Measurements from ENCODE around the gene SFXN4. TPM values are rescaled to one million over a fixed set of nuclear protein-coding genes. Genes with fewer than 3 reads are reported as not detected.
A peak's percentile ranks its signal among the peaks of the same experiment; 100 is the strongest.
"Not testable (repeated sequence)": the region's sequence is repeated elsewhere in the genome, so short reads cannot be mapped to it uniquely, and the experiment has no call there.

Gene SFXN4
- total and polyA plus RNA-seq, 4 donors: 10.6 to 40.4 (median 22.0) TPM

- Histone ChIP-seq H3K27ac (ENCODE audit: low read depth in 1 of 2, low read length in 1 of 2) (no peak overlapping the region), H3K36me3 (ENCODE audit: control insufficient read depth in 4 of 4, insufficient read depth in 4 of 4, low read length in 4 of 4) (no peaks in the 10 kb centered on the region), H3K9me3 (ENCODE audit: control insufficient read depth in 4 of 4, insufficient read depth in 3 of 4, low read length in 3 of 4) (no peaks in the 10 kb centered on the region), H3K4me3 (no peak overlapping the region), H3K9ac (ENCODE audit: insufficient read depth in 1 of 2, low read length in 2 of 2) (no peak overlapping the region), H3K4me1 (ENCODE audit: control insufficient read depth in 5 of 5, insufficient read depth in 5 of 5, low read length in 5 of 5) (peaks cover 0 to 2% (median 0%) of the 10 kb centered on the region in 5 donors), H3K27me3 (ENCODE audit: control insufficient read depth in 3 of 3, insufficient read depth in 3 of 3, low read length in 2 of 3) (no peaks in the 10 kb centered on the region)
- DNase-seq (no peak), ATAC-seq (ENCODE audit: insufficient read depth, low FRiP score) (no peak)
- WGBS, 2 donors: 92 to 94% methylated on average over 4 of the region's 4 CpGs
- TF ChIP-seq, protein P1, sequence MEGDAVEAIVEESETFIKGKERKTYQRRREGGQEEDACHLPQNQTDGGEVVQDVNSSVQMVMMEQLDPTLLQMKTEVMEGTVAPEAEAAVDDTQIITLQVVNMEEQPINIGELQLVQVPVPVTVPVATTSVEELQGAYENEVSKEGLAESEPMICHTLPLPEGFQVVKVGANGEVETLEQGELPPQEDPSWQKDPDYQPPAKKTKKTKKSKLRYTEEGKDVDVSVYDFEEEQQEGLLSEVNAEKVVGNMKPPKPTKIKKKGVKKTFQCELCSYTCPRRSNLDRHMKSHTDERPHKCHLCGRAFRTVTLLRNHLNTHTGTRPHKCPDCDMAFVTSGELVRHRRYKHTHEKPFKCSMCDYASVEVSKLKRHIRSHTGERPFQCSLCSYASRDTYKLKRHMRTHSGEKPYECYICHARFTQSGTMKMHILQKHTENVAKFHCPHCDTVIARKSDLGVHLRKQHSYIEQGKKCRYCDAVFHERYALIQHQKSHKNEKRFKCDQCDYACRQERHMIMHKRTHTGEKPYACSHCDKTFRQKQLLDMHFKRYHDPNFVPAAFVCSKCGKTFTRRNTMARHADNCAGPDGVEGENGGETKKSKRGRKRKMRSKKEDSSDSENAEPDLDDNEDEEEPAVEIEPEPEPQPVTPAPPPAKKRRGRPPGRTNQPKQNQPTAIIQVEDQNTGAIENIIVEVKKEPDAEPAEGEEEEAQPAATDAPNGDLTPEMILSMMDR (IDR thresholded peaks at IDR 0.05; ENCODE audit: control extremely low read depth, extremely low read depth): no peak
These were observed 24.8 kb upstream of the SFXN4 start for GRCh38 chr10:119190353-119190752.

DNA sequence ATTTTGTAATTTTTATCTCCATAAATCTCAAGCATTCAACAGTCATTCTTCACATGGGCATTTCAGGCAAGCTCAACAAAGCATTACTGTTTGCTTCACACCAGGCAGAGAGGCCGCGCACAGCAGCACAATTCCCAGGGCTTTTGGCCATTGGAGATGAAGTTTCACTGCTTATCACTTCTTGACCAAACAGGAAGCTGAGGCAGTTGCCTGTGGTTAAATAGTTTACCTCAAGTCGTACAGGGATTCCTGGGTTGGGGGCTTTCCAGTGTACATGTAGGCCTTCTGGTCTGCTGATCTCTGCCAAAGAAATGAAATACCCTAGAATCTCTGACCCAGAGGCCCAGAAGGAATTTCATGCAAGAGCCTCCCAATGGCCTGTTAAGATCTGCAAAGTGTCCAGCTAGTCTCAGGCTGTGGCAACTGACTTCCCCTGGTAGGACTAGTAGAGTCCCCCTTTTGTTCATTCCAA lies 24.3 kb upstream of the SFXN4 start:
- DNase-seq: peak in 1 of 3 donors; percentile 49
- Histone ChIP-seq H3K4me1 (ENCODE audit: control insufficient read depth in 5 of 5, insufficient read depth in 5 of 5, low read length in 5 of 5) (peaks cover 0 to 2% (median 0%) of the 10 kb centered on the region in 5 donors), H3K9ac (ENCODE audit: insufficient read depth in 1 of 2, low read length in 2 of 2) (no peak overlapping the region), H3K27ac (ENCODE audit: low read depth in 1 of 2, low read length in 1 of 2) (no peak overlapping the region), H3K36me3 (ENCODE audit: control insufficient read depth in 4 of 4, insufficient read depth in 4 of 4, low read length in 4 of 4) (no peaks in the 10 kb centered on the region), H3K9me3 (ENCODE audit: control insufficient read depth in 4 of 4, insufficient read depth in 3 of 4, low read length in 3 of 4) (no peaks in the 10 kb centered on the region), H3K4me3 (no peak overlapping the region), H3K27me3 (ENCODE audit: control insufficient read depth in 3 of 3, insufficient read depth in 3 of 3, low read length in 2 of 3) (no peaks in the 10 kb centered on the region)
- TF ChIP-seq, protein P1 (IDR thresholded peaks at IDR 0.05; ENCODE audit: control extremely low read depth, extremely low read depth): no peak
- ATAC-seq (ENCODE audit: insufficient read depth, low FRiP score): no peak
- 17 to 42% methylated on average over 3 of the region's 3 CpGs for WGBS, 2 donors

- Histone ChIP-seq H3K9ac (ENCODE audit: insufficient read depth in 1 of 2, low read length in 2 of 2) (no peak overlapping the region), H3K27ac (ENCODE audit: low read depth in 1 of 2, low read length in 1 of 2) (no peak overlapping the region), H3K4me3 (no peak overlapping the region), H3K36me3 (ENCODE audit: control insufficient read depth in 4 of 4, insufficient read depth in 4 of 4, low read length in 4 of 4) (no peaks in the 10 kb centered on the region), H3K4me1 (ENCODE audit: control insufficient read depth in 5 of 5, insufficient read depth in 5 of 5, low read length in 5 of 5) (peaks cover 0 to 4% (median 3%) of the 10 kb centered on the region in 5 donors), H3K9me3 (ENCODE audit: control insufficient read depth in 4 of 4, insufficient read depth in 3 of 4, low read length in 3 of 4) (no peaks in the 10 kb centered on the region), H3K27me3 (ENCODE audit: control insufficient read depth in 3 of 3, insufficient read depth in 3 of 3, low read length in 2 of 3) (no peaks in the 10 kb centered on the region)
- no peak for DNase-seq
- TF ChIP-seq, protein P1 (IDR thresholded peaks at IDR 0.05; ENCODE audit: control extremely low read depth, extremely low read depth): no peak
- 66 to 80% methylated on average over 9 of the region's 9 CpGs for WGBS, 2 donors
- no peak for ATAC-seq (ENCODE audit: insufficient read depth, low FRiP score)
These were observed 18.3 kb upstream of the SFXN4 start for GRCh38 chr10:119183664-119184412.

DNA sequence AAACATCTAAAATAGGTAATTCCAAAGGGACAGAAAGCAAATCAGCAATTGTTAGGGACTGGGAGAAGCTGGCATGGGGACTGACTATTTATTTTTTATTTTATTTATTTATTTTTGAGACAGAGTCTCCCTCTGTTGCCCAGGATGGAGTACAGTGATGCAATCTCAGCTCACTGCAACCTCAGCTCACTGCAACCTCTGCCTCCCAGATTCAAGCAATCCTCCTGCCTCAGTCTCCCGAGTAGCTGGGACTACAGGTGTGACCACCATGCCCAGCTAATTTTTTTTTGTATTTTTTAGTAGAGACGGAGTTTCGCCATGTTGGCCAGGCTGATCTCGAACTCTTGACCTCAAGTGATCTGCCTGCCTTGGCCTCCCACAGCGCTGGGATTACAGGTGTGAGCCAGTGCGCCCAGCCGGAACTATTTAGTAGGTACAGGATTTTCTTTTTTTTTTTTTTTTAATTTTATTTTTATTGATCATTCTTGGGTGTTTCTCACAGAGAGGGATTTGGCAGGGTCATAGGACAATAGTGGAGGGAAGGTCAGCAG lies 15.4 kb upstream of the SFXN4 start:
- not testable (repeated sequence) for DNase-seq; H3K27me3 ChIP-seq (ENCODE audit: control insufficient read depth in 3 of 3, insufficient read depth in 3 of 3, low read length in 2 of 3); H3K27ac ChIP-seq (ENCODE audit: low read depth in 1 of 2, low read length in 1 of 2); H3K9ac ChIP-seq (ENCODE audit: insufficient read depth in 1 of 2, low read length in 2 of 2); H3K9me3 ChIP-seq (ENCODE audit: control insufficient read depth in 4 of 4, insufficient read depth in 3 of 4, low read length in 3 of 4); ATAC-seq (ENCODE audit: insufficient read depth, low FRiP score); H3K4me3 ChIP-seq
- peaks cover 2 to 10% (median 3%) of the 10 kb centered on the region in 4 donors for H3K36me3 ChIP-seq (ENCODE audit: control insufficient read depth in 4 of 4, insufficient read depth in 4 of 4, low read length in 4 of 4)
- WGBS, 2 donors: 87 to 91% methylated on average over 7 of the region's 7 CpGs
- peaks cover 0 to 15% (median 3%) of the 10 kb centered on the region in 5 donors for H3K4me1 ChIP-seq (ENCODE audit: control insufficient read depth in 5 of 5, insufficient read depth in 5 of 5, low read length in 5 of 5)

Data from lung (tissue), 12 donors.